ENCODE results near the gene ZNF532. TPM values are rescaled to one million over a fixed set of nuclear protein-coding genes. Genes with fewer than 3 reads are reported as not detected.

Gene ZNF532
- total RNA-seq, 4 donors from 2014 or later = 16.2 to 26.9 (median 22.7) TPM

DNA sequence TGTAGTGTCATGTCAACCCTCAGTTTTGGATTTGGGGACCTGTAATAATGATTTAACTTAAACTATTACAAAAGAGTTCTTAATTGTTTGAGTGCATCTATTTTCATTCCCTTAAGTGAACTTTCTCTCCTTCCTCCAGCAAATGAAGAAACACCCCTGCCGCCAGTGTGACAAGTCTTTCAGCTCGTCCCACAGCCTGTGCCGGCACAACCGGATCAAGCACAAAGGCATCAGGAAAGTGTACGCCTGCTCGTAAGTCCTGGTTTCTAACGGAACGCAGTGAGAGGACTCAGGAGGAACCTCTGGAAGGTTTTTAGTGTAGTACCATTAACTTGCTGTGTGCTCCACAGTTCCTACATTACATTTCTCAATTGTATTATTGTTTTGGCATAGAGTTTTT lies 114.2 kb downstream of the ZNF532 start:
- no peak for DNase-seq
- H3K9me3 ChIP-seq = no peaks in the 10 kb centered on the region
- peaks cover 0 to 3% (median 0%) of the 10 kb centered on the region in 4 donors for H3K4me1 ChIP-seq
- WGBS, 2 donors (ENCODE audit: low coverage in 1 of 2) = 94 to 96% methylated on average over 6 to 8 of the region's 8 CpGs
- intact Hi-C loops (cut with DNase I; ENCODE audit: low total_unique reads) (no loop called here), in situ Hi-C loops (cut with MboI; ENCODE audit: low pct_ligation_motif_present in 1 of 4, low pct_unique_long_range_greater_than_20kb in 1 of 4, low sequenced_read_pairs in 3 of 4) (no loop called here)
- TF ChIP-seq EP300 (IDR thresholded peaks at IDR 0.05; ENCODE audit: low read depth) (no peak), POLR2AphosphoS5 (IDR thresholded peaks at IDR 0.05) (no peak), CTCF (IDR thresholded peaks at IDR 0.05) (no peak), POLR2A (IDR thresholded peaks at IDR 0.05) (no peak)
- H3K4me3 ChIP-seq = no peak overlapping the region
- H3K27ac ChIP-seq = no peak overlapping the region
- H3K27me3 ChIP-seq = no peaks in the 10 kb centered on the region
- H3K36me3 ChIP-seq = peaks cover 0 to 8% (median 3%) of the 10 kb centered on the region in 4 donors

DNA sequence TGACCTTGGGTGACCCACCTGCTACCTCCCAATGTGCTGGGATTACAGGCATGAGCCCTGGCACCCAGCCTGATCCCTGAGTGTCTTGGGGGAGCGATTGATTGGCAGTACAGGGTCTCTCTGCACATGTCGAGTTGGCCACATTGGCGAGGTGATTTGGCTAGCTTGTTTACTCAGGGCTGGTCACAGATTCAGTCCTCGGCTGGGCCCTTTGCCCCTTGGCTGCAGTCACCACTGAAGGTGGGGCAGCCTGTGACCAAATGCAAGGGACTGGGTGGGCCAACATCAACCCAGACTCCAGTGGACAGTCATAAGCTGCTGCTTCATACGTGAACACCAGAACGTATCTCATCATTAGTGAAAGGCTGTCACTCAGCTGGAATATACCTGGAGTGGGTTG lies 114.9 kb downstream of the ZNF532 start:
- no peak for DNase-seq
- H3K27me3 ChIP-seq = no peaks in the 10 kb centered on the region
- intact Hi-C loops (cut with DNase I; ENCODE audit: low total_unique reads) = no loop called here
- no peak overlapping the region for H3K4me3 ChIP-seq
- TF ChIP-seq CTCF (IDR thresholded peaks at IDR 0.05) = no peak
- no peak for TF ChIP-seq EP300 (IDR thresholded peaks at IDR 0.05; ENCODE audit: low read depth)
- no peak for TF ChIP-seq POLR2AphosphoS5 (IDR thresholded peaks at IDR 0.05)
- no peak for TF ChIP-seq POLR2A (IDR thresholded peaks at IDR 0.05)
- no peaks in the 10 kb centered on the region for H3K9me3 ChIP-seq
- H3K36me3 ChIP-seq = peaks cover 0 to 8% (median 3%) of the 10 kb centered on the region in 4 donors
- in situ Hi-C loops (cut with MboI; ENCODE audit: low pct_ligation_motif_present in 1 of 4, low pct_unique_long_range_greater_than_20kb in 1 of 4, low sequenced_read_pairs in 3 of 4) = no loop called here
- WGBS, 2 donors (ENCODE audit: low coverage in 1 of 2) = 87 to 100% methylated on average over 1 to 5 of the region's 6 CpGs
- no peak overlapping the region for H3K27ac ChIP-seq
- H3K4me1 ChIP-seq = peaks cover 0 to 3% (median 0%) of the 10 kb centered on the region in 4 donors

- no peak for TF ChIP-seq EP300 (IDR thresholded peaks at IDR 0.05; ENCODE audit: low read depth)
- no peak for TF ChIP-seq POLR2AphosphoS5 (IDR thresholded peaks at IDR 0.05)
- no peak for TF ChIP-seq CTCF (IDR thresholded peaks at IDR 0.05)
- TF ChIP-seq POLR2A (IDR thresholded peaks at IDR 0.05) = no peak
- Histone ChIP-seq H3K36me3 (peaks cover 0 to 8% (median 3%) of the 10 kb centered on the region in 4 donors), H3K4me3 (no peak overlapping the region), H3K4me1 (no peaks in the 10 kb centered on the region), H3K9me3 (no peaks in the 10 kb centered on the region), H3K27me3 (no peaks in the 10 kb centered on the region), H3K27ac (no peak overlapping the region)
- DNase-seq = no peak
- intact Hi-C loops (cut with DNase I; ENCODE audit: low total_unique reads) = no loop called here
- WGBS, 2 donors (ENCODE audit: low coverage in 1 of 2) = 87 to 94% methylated on average over 2 to 4 of the region's 4 CpGs
- in situ Hi-C loops (cut with MboI; ENCODE audit: low pct_ligation_motif_present in 1 of 4, low pct_unique_long_range_greater_than_20kb in 1 of 4, low sequenced_read_pairs in 3 of 4) = no loop called here
Measured at GRCh38 chr18:58980991-58981390, 116.3 kb downstream of the ZNF532 start.

DNA sequence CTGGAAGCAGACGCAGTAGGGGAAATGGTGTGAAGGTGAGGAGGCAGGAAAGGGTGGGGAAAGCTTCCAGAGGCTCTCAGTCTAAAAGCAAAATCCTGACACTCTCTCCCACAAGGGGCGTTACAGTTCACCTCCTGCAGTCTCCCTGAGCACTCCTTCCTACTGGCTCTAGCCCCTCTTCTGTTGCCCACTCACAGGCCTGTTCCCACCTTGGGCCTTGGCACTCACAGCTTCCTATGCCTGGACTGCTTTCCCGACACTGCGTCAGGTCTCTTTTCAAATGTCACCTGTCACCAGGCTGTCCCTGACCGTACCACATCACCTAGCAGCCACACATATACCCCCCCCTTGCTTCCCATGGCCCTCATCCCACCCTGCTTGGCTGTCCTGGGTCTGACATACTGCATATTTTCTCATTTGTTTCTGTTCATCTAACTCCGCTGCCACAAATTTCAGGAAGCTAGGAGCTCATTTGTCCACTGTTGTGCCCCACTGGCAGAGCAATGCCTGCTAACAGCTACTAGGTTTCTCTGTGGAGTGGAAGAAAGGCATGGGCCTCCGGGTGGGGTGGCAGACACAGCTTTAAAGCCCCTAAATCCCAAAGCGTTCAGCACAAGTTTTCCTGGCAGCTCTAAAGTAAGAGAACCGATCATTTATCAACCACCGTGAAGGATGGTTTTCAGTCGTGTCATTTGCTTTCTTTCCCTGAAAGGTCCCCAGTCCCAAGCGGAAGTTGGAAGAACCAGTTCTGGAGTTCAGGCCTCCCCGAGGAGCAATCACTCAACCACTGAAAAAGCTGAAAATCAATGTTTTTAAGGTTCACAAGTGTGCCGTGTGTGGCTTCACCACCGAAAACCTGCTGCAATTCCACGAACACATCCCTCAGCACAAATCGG lies 118.8 kb downstream of the ZNF532 start:
- Histone ChIP-seq H3K9me3 (no peaks in the 10 kb centered on the region), H3K4me1 (no peaks in the 10 kb centered on the region), H3K27me3 (no peaks in the 10 kb centered on the region), H3K36me3 (peaks cover 0 to 8% (median 3%) of the 10 kb centered on the region in 4 donors), H3K27ac (no peak overlapping the region), H3K4me3 (no peak overlapping the region)
- in situ Hi-C loops (cut with MboI; ENCODE audit: low pct_ligation_motif_present in 1 of 4, low pct_unique_long_range_greater_than_20kb in 1 of 4, low sequenced_read_pairs in 3 of 4) (no loop called here), intact Hi-C loops (cut with DNase I; ENCODE audit: low total_unique reads) (no loop called here)
- no peak for DNase-seq
- TF ChIP-seq CTCF (IDR thresholded peaks at IDR 0.05) = no peak
- WGBS, 2 donors (ENCODE audit: low coverage in 1 of 2) = 92 to 100% methylated on average over 3 to 17 of the region's 17 CpGs
